Parathyroid adenoma (tissue), 2 donors: ENCODE results near the gene CPXM1.

Experiments used
- H2AFZ ChIP-seq: fragments of 300-600 bp; sonication (generic); one replicate; pipeline ENCODE4 v1.7.0; 2017; ENCODE audit warnings: antibody characterized with exemption, mild to moderate bottlenecking
- H3K27ac ChIP-seq: fragments of 300-600 bp; sonication (generic); one replicate; pipeline ENCODE4 v1.7.0; 2017
- H3K27me3 ChIP-seq: fragments of 300-600 bp; sonication (generic); one replicate; pipeline ENCODE4 v1.7.0; 2017; ENCODE audit warnings: low read length; ENCODE audit not compliant: control insufficient read depth, insufficient read depth
- H3K36me3 ChIP-seq: fragments of 300-600 bp; sonication (generic); one replicate; pipeline ENCODE4 v1.7.0; 2017; ENCODE audit warnings: low read length; ENCODE audit not compliant: control insufficient read depth, insufficient read depth
- H3K4me1 ChIP-seq: fragments of 300-600 bp; sonication (generic); one replicate; pipeline ENCODE4 v1.7.0; 2017; ENCODE audit warnings: control low read depth
- H3K4me2 ChIP-seq: fragments of 300-600 bp; sonication (generic); one replicate; pipeline ENCODE4 v1.7.0; 2017; ENCODE audit warnings: low read length
- H3K4me3 ChIP-seq: fragments of 300-600 bp; sonication (generic); one replicate; pipeline ENCODE4 v1.7.0; 2017; ENCODE audit warnings: low read depth, low read length
- H3K79me2 ChIP-seq: fragments of 300-600 bp; sonication (generic); one replicate; pipeline ENCODE4 v1.7.0; 2017; ENCODE audit warnings: control low read depth
- H3K9ac ChIP-seq: fragments of 300-600 bp; sonication (generic); one replicate; pipeline ENCODE4 v1.7.0; 2017; ENCODE audit warnings: mild to moderate bottlenecking
- H3K9me3 ChIP-seq: fragments of 300-600 bp; sonication (generic); one replicate; pipeline ENCODE4 v1.7.0; 2017; ENCODE audit warnings: low read length; ENCODE audit not compliant: control insufficient read depth
- CTCF ChIP-seq: fragments of 300-600 bp; sonication (generic); IDR thresholded peaks from one replicate; pipeline ENCODE4 v1.7.0; 2017; ENCODE audit warnings: antibody characterized with exemption, mild to moderate bottlenecking
- donor health status: primary hyperparathyroidism.

The CPXM1 gene

GRCh38 chr20:2751878-2752566, 48.4 kb downstream of the CPXM1 start:
- Histone ChIP-seq H3K79me2 (no peaks in the 10 kb centered on the region), H3K4me2 (peak overlapping the region; percentile 63), H3K9me3 (no peaks in the 10 kb centered on the region), H3K4me3 (no peak overlapping the region), H2AFZ (peak overlapping the region; percentile 46), H3K9ac (no peak overlapping the region), H3K36me3 (no peaks in the 10 kb centered on the region), H3K27ac (no peak overlapping the region), H3K27me3 (no peaks in the 10 kb centered on the region), H3K4me1 (peaks cover 4% of the 10 kb centered on the region)
- TF ChIP-seq CTCF: no peak

- Histone ChIP-seq H3K4me1 (peaks cover 4% of the 10 kb centered on the region), H3K4me3 (no peak overlapping the region), H3K36me3 (no peaks in the 10 kb centered on the region), H3K27me3 (no peaks in the 10 kb centered on the region), H3K9ac (no peak overlapping the region), H3K9me3 (no peaks in the 10 kb centered on the region), H3K27ac (no peak overlapping the region), H3K79me2 (no peaks in the 10 kb centered on the region), H3K4me2 (peak overlapping the region; percentile 63), H2AFZ (no peak overlapping the region)
- TF ChIP-seq CTCF: no peak
Observed at GRCh38 chr20:2751347-2751877, 49.0 kb downstream of the CPXM1 start.

GRCh38 chr20:2750491-2751251, 49.8 kb downstream of the CPXM1 start:
- Histone ChIP-seq H3K79me2 (no peaks in the 10 kb centered on the region), H3K4me1 (peaks cover 4% of the 10 kb centered on the region), H3K27ac (no peak overlapping the region), H3K4me3 (no peak overlapping the region), H3K4me2 (peak overlapping the region; percentile 63), H3K9ac (no peak overlapping the region), H2AFZ (no peak overlapping the region), H3K9me3 (no peaks in the 10 kb centered on the region), H3K27me3 (no peaks in the 10 kb centered on the region), H3K36me3 (no peaks in the 10 kb centered on the region)
- no peak for TF ChIP-seq CTCF

- no peak overlapping the region for H3K4me3 ChIP-seq
- no peaks in the 10 kb centered on the region for H3K9me3 ChIP-seq
- H3K36me3 ChIP-seq: no peaks in the 10 kb centered on the region
- no peak overlapping the region for H3K4me2 ChIP-seq
- no peak overlapping the region for H2AFZ ChIP-seq
- H3K9ac ChIP-seq: no peak overlapping the region
- no peaks in the 10 kb centered on the region for H3K27me3 ChIP-seq
- H3K79me2 ChIP-seq: no peaks in the 10 kb centered on the region
- peaks cover 4% of the 10 kb centered on the region for H3K4me1 ChIP-seq
- no peak for TF ChIP-seq CTCF
- no peak overlapping the region for H3K27ac ChIP-seq
Observed at GRCh38 chr20:2749951-2750490, 50.4 kb downstream of the CPXM1 start.
